Panc1 (cell line): ENCODE data around the gene MYO18B. TPM values are rescaled to one million over a fixed set of nuclear protein-coding genes. Genes with fewer than 3 reads are reported as not detected.

Source experiments
- ATAC-seq: fragments of 200-7000 bp; cut with Tn5 transposase; 2 replicates; pipeline ENCODE4 v1.9.1; 2020; ENCODE audit warnings: mild to moderate bottlenecking, moderate library complexity
- BruUV-seq: library from RNA; stranded (reverse); fragments of 400-500 nt; replicated peaks from 2 replicates; lab custom pipeline; 2021; lab: Mats Ljungman, UMichigan
- CTCF ChIA-PET: fragments of 300-600 bp; sonication (Branson Sonifier 250); formaldehyde crosslinking; loops from one replicate; lab custom pipeline; 2022; ENCODE audit warnings: antibody characterized with exemption; lab: Charles Lee
- POLR2A ChIA-PET: fragments of 300-600 bp; sonication (Branson Sonifier 250); formaldehyde crosslinking; loops from one replicate; lab custom pipeline; 2022; ENCODE audit warnings: antibody characterized with exemption; lab: Charles Lee
- DNase-seq: peaks from one replicate; pipeline ENCODE4 v3.0.0-alpha.2; 2010; ENCODE audit warnings: low read depth, low spot score
- H3K27ac ChIP-seq: 2 replicates; pipeline ENCODE4 v1.5.1; 2011; ENCODE audit warnings: mild to moderate bottlenecking, low read length, inconsistent platforms
- H3K27me3 ChIP-seq: fragments of 200-500 bp; sonication (Bioruptor generic); 2 replicates; pipeline ENCODE4 v1.6.0; 2014; ENCODE audit warnings: low read length, inconsistent platforms; ENCODE audit not compliant: control insufficient read depth, insufficient read depth
- H3K36me3 ChIP-seq: fragments of 200-500 bp; sonication (Bioruptor generic); 2 replicates; pipeline ENCODE4 v1.5.1; 2014; ENCODE audit warnings: inconsistent platforms, mild to moderate bottlenecking, low read length, moderate library complexity; ENCODE audit not compliant: control insufficient read depth, insufficient read depth
- H3K4me1 ChIP-seq: 2 replicates; pipeline ENCODE4 v1.5.1; 2011; ENCODE audit warnings: inconsistent platforms, mild to moderate bottlenecking, low read length, moderate library complexity; ENCODE audit not compliant: control insufficient read depth, insufficient read depth
- H3K4me3 ChIP-seq, 2 experiments: 2 replicates each; pipeline ENCODE4 v1.5.1; 2011 to 2012; ENCODE audit warnings: low read depth in 2 of 2, low read length in 2 of 2, mild to moderate bottlenecking in 2 of 2, inconsistent platforms in 1 of 2, moderate library complexity in 1 of 2
- H3K9me3 ChIP-seq: fragments of 200-500 bp; sonication (Bioruptor generic); 2 replicates; pipeline ENCODE4 v1.5.1; 2014; ENCODE audit warnings: low read depth, mild to moderate bottlenecking, inconsistent platforms, low read length, moderate library complexity; ENCODE audit not compliant: control insufficient read depth, insufficient read depth
- POLR2AphosphoS5 ChIP-seq: IDR thresholded peaks from 2 replicates; pipeline ENCODE4 v1.6.1; 2012; ENCODE audit warnings: mild to moderate bottlenecking, low read depth, low read length, moderate library complexity
- SIN3A ChIP-seq: IDR thresholded peaks from 2 replicates; pipeline ENCODE4 v1.6.1; 2012; ENCODE audit warnings: low read depth, mild to moderate bottlenecking, low read length, moderate library complexity, borderline replicate concordance; ENCODE audit not compliant: insufficient read depth
- TCF7L2 ChIP-seq: IDR thresholded peaks from 2 replicates; pipeline ENCODE4 v1.6.1; 2011; ENCODE audit warnings: mild to moderate bottlenecking, low read depth, low read length, inconsistent platforms
- in situ Hi-C: cut with HindIII; loops from 2 replicates; pipeline ENCODE4 v1.10.0; 2016; ENCODE audit warnings: low sequenced_read_pairs, low pct_unique_long_range_greater_than_20kb
- intact Hi-C: fragments of 100-400 bp; cut with micrococcal nuclease; formaldehyde crosslinking; loops from one replicate; pipeline ENCODE4 v1.10.0; 2022; ENCODE audit not compliant: unreplicated experiment
- total RNA-seq: library from RNA; stranded (reverse); gene quantifications from one replicate; pipeline ENCODE4 v1.2.1, GENCODE V29; 2021; ENCODE audit not compliant: unreplicated experiment
- TF ChIP-seq, protein P1 (sequence below): fragments of 450-650 bp; IDR thresholded peaks from 2 replicates; pipeline ENCODE4 v1.5.1; 2017; ENCODE audit warnings: mild to moderate bottlenecking
- TF ChIP-seq, protein P2 (sequence below), 2 experiments: IDR thresholded peaks; 2 replicates each; pipeline ENCODE4 v1.6.1; 2011 to 2012; ENCODE audit warnings: low read depth in 2 of 2, control low read depth in 1 of 2, low read length in 1 of 2, mild to moderate bottlenecking in 1 of 2, moderate library complexity in 1 of 2; ENCODE audit not compliant: insufficient read depth in 1 of 2

Gene MYO18B
- total RNA-seq, 1 experiment from 2014 or later = not detected

DNA sequence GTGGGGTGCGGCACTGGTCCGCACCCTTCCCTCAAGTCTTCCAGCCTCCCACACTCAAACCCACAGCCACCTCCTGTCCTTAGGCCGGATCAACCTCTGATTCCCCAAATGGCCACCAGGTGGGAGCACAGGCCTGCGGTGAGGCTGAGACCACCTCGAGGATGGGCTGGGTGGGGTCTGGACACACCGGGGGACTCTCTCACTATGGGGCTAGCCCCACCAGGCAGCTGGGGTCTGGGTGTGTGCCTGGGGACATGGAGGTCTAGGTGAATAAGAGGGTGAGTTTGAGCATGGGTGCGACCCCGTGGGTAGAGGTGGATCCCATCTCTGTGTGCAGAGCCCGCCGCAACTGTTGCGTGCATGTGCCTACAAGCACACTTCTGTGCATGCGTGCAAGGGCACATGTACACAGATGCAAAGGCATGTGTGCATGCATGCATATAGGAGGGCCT lies 32.6 kb downstream of the MYO18B start:
- no peaks in the 10 kb centered on the region for H3K9me3 ChIP-seq
- no peaks in the 10 kb centered on the region for H3K36me3 ChIP-seq
- no peak overlapping the region for H3K27ac ChIP-seq
- H3K4me1 ChIP-seq = no peaks in the 10 kb centered on the region
- no peak for DNase-seq
- TF ChIP-seq, protein P1, sequence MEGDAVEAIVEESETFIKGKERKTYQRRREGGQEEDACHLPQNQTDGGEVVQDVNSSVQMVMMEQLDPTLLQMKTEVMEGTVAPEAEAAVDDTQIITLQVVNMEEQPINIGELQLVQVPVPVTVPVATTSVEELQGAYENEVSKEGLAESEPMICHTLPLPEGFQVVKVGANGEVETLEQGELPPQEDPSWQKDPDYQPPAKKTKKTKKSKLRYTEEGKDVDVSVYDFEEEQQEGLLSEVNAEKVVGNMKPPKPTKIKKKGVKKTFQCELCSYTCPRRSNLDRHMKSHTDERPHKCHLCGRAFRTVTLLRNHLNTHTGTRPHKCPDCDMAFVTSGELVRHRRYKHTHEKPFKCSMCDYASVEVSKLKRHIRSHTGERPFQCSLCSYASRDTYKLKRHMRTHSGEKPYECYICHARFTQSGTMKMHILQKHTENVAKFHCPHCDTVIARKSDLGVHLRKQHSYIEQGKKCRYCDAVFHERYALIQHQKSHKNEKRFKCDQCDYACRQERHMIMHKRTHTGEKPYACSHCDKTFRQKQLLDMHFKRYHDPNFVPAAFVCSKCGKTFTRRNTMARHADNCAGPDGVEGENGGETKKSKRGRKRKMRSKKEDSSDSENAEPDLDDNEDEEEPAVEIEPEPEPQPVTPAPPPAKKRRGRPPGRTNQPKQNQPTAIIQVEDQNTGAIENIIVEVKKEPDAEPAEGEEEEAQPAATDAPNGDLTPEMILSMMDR = peak; percentile 75
- no peak for TF ChIP-seq POLR2AphosphoS5
- H3K27me3 ChIP-seq = no peaks in the 10 kb centered on the region
- in situ Hi-C loops = no loop called here
- ChIA-PET CTCF (interaction anchor here (0.8 kb wide), 1 partner anchor 563 kb away, joined by 3 read pairs; no protein-coding TSS in a partner anchor), POLR2A (no interaction called here)
- no TSS peak for BruUV-seq
- ATAC-seq = 0 out of 2 replicates have a peak, but pooled peaks have one; percentile 60
- no peak overlapping the region for H3K4me3 ChIP-seq
- intact Hi-C loops = loop anchor here (10.0 kb wide), 1 partner anchor 310 kb away; no protein-coding TSS in a partner anchor

DNA sequence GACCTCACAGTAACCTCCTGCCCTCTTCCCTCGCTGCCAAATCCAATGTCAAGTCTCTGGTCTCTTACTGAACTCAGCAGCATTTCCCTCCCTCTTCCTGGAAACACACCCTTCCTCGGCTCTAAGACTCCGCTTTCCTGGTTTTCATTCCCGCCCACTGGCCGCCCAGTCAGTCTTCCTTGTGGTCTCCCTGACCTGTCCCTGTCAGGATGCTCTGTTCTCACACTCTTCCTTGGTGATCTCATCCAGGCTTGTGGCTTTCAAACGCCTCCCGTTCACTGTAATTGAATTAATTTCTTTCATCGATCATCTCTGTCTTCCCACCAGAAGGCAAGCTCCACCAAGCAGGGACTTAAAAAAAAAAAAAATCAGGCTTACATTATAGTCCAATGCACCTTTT lies 33.5 kb downstream of the MYO18B start:
- BruUV-seq = no TSS peak
- CTCF ChIA-PET = interaction anchor here (0.8 kb wide), 1 partner anchor 31 kb away, joined by 3 read pairs; no protein-coding TSS in a partner anchor
- H3K4me3 ChIP-seq = no peak overlapping the region
- no peaks in the 10 kb centered on the region for H3K9me3 ChIP-seq
- no peaks in the 10 kb centered on the region for H3K4me1 ChIP-seq
- H3K27me3 ChIP-seq = no peaks in the 10 kb centered on the region
- no peak overlapping the region for H3K27ac ChIP-seq
- no peaks in the 10 kb centered on the region for H3K36me3 ChIP-seq
- TF ChIP-seq POLR2AphosphoS5 (no peak), TCF7L2 (no peak), SIN3A (no peak)
- TF ChIP-seq, protein P2, sequence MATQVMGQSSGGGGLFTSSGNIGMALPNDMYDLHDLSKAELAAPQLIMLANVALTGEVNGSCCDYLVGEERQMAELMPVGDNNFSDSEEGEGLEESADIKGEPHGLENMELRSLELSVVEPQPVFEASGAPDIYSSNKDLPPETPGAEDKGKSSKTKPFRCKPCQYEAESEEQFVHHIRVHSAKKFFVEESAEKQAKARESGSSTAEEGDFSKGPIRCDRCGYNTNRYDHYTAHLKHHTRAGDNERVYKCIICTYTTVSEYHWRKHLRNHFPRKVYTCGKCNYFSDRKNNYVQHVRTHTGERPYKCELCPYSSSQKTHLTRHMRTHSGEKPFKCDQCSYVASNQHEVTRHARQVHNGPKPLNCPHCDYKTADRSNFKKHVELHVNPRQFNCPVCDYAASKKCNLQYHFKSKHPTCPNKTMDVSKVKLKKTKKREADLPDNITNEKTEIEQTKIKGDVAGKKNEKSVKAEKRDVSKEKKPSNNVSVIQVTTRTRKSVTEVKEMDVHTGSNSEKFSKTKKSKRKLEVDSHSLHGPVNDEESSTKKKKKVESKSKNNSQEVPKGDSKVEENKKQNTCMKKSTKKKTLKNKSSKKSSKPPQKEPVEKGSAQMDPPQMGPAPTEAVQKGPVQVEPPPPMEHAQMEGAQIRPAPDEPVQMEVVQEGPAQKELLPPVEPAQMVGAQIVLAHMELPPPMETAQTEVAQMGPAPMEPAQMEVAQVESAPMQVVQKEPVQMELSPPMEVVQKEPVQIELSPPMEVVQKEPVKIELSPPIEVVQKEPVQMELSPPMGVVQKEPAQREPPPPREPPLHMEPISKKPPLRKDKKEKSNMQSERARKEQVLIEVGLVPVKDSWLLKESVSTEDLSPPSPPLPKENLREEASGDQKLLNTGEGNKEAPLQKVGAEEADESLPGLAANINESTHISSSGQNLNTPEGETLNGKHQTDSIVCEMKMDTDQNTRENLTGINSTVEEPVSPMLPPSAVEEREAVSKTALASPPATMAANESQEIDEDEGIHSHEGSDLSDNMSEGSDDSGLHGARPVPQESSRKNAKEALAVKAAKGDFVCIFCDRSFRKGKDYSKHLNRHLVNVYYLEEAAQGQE (IDR thresholded peaks at IDR 0.05; ENCODE audit: insufficient read depth in 1 of 2, low read depth in 2 of 2, low read length in 1 of 2) = no peak
- TF ChIP-seq, protein P1 = no peak
- DNase-seq (no peak), ATAC-seq (no peak)
- POLR2A ChIA-PET = no interaction called here
- intact Hi-C loops (loop anchor here (10.0 kb wide), 1 partner anchor 311 kb away; no protein-coding TSS in a partner anchor), in situ Hi-C loops (no loop called here)
